T-helper 2 cell treated with Interferon-gamma antibody and Interleukin-4, amounts not matched to agents 5 μg/mL and 100 μg/mL, for 36 hours (primary cell): ENCODE measurements around the gene ANKRD45.
"Not testable (repeated sequence)": the region's sequence is repeated elsewhere in the genome, so short reads cannot be mapped to it uniquely, and the experiment has no call there.

Experiments used
- DNase-seq: peaks from one replicate; pipeline ENCODE4 v3.0.0; 2021; ENCODE audit warnings: low spot score
- H3K27ac Mint-ChIP-seq: one replicate; pipeline ENCODE4 v1.8.0; 2021; ENCODE audit warnings: mild to moderate bottlenecking, mixed read lengths
- H3K27me3 Mint-ChIP-seq: one replicate; pipeline ENCODE4 v1.8.0; 2021; ENCODE audit warnings: low read depth, mixed read lengths
- H3K36me3 Mint-ChIP-seq: one replicate; pipeline ENCODE4 v1.8.0; 2021; ENCODE audit warnings: low read depth, mixed read lengths
- H3K4me1 Mint-ChIP-seq: one replicate; pipeline ENCODE4 v1.8.0; 2021; ENCODE audit warnings: low read depth, mixed read lengths
- H3K4me3 Mint-ChIP-seq: one replicate; pipeline ENCODE4 v1.8.0; 2022; ENCODE audit warnings: mild to moderate bottlenecking, moderate library complexity, mixed read lengths
- H3K9me3 Mint-ChIP-seq: one replicate; pipeline ENCODE4 v1.8.0; 2021; ENCODE audit warnings: mixed read lengths

Gene ANKRD45

DNA sequence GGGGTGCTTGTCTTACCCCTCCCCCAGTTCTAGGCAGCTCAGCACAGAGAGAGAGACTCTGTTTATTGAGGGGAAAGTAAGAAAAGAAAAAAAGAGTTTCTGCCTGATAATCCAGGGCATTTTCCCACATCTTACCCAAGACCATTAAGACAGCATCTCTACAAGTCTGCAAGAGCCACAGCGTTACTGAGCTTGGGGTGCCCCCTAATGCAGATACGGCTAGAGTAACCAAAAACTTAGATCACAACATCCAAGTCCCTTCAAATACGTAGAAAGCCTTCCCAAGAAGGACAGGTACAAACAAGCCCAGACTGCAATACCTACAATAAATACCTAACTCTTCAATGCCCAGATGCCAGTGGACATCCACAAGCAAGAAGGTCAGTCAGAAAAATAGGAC lies 40.8 kb downstream of the ANKRD45 start:
- Mint-ChIP-seq H3K4me1 (no peaks in the 10 kb centered on the region), H3K36me3 (no peaks in the 10 kb centered on the region), H3K27me3 (peaks cover 8% of the 10 kb centered on the region), H3K27ac (no peak overlapping the region), H3K4me3 (no peak overlapping the region), H3K9me3 (no peaks in the 10 kb centered on the region)
- no peak for DNase-seq

DNA sequence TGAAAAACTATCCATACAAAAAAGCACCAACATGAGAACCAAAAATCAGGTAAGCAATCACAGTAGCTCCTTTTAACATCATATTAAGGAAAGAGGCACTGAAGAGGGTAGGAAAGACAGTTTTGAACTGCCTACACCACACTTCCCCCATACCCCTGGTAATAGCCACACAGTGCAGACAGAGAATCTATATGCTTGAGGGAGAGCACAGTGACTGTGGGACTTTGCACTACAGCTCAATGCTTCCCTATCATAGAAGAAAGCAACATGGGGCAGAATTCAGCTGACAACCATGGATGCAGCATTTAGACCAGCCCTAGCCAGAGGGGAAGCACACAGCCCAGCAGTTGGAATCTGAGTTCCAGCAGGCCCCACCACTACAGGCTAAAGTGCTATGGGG lies 42.4 kb downstream of the ANKRD45 start:
- no peak for DNase-seq
- no peak overlapping the region for H3K27ac Mint-ChIP-seq
- H3K27me3 Mint-ChIP-seq = peaks cover 3% of the 10 kb centered on the region
- no peaks in the 10 kb centered on the region for H3K36me3 Mint-ChIP-seq
- H3K9me3 Mint-ChIP-seq = no peaks in the 10 kb centered on the region
- no peaks in the 10 kb centered on the region for H3K4me1 Mint-ChIP-seq
- no peak overlapping the region for H3K4me3 Mint-ChIP-seq

DNA sequence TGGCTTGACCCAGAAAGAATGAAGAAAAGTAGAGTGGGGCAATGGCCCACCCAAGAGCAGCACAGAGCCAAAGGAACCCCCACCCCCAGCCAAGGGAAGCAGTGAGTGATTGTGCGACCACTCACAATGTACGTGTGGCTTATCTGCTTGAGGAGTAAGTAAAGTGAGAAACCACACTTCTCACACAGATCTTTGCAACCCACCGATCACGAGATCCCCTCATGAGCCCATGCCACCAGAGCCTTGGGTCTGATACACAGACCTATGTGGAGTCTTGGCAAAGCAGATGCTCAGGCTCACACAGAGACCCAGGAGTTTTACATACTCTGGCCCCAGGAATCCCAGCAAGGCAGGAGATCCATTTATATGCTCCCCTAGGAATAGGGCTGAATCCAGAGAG lies 52.8 kb downstream of the ANKRD45 start:
- H3K9me3 Mint-ChIP-seq = peaks cover 17% of the 10 kb centered on the region
- no peaks in the 10 kb centered on the region for H3K36me3 Mint-ChIP-seq
- H3K27me3 Mint-ChIP-seq = peaks cover 7% of the 10 kb centered on the region
- no peak for DNase-seq
- no peaks in the 10 kb centered on the region for H3K4me1 Mint-ChIP-seq
- H3K27ac Mint-ChIP-seq = no peak overlapping the region
- H3K4me3 Mint-ChIP-seq = no peak overlapping the region

DNA sequence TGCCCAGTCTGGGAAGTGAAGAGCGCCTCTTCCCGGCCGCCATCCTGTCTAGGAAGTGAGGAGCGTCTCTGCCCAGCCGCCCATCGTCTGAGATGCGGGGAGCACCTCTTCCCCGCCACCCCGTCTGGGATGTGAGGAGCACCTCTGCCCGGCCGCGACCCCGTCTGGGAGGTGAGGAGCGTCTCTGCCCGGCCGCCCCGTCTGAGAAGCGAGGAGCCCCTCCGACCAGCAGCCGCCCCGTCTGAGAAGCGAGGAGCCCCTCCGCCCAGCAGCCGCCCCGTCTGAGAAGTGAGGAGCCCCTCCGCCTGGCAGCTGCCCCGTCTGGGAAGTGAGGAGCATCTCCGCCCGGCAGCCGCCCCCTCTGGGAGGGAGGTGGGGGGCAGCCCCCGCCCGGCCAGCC lies 56.6 kb downstream of the ANKRD45 start:
- H3K36me3 Mint-ChIP-seq, DNase-seq, H3K27ac Mint-ChIP-seq, H3K27me3 Mint-ChIP-seq, H3K4me3 Mint-ChIP-seq, H3K9me3 Mint-ChIP-seq, H3K4me1 Mint-ChIP-seq: not testable (repeated sequence)

DNA sequence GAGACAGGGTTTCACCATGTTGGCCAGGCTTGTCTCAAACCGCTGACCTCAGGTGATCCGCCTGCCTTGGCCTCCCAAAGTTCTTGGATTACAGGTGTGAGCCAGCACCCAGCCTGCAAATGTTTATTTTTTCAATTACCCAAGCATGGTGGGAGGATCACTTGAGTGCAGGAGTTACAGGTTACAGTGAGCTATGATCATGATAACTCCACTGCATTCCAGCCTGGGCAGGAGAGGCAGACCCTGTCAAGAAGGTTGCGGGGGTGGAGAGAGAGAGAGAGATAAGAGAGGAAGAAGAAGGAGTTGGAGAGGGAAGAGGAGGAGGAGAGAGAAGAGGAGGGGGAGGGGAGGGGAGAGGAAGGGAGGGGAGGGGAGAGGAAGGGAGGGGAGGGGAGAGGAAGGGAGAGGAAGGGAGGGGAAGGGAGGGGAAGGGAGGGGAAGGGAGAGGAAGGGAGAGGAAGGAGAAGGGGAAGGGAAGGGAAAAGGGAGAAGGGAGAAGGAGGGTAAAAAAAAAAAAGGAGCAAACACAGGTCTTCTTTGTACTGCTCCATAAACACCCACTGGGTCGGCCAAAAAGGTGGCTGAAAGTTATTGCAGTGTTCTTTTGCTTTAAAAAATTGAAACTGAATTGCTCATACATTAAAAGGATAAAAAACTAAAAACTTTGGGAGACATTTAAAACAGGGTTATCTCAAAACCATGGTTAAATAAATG lies 61.0 kb downstream of the ANKRD45 start:
- no peaks in the 10 kb centered on the region for H3K4me1 Mint-ChIP-seq
- no peaks in the 10 kb centered on the region for H3K36me3 Mint-ChIP-seq
- H3K27ac Mint-ChIP-seq = no peak overlapping the region
- H3K9me3 Mint-ChIP-seq = no peaks in the 10 kb centered on the region
- DNase-seq = no peak
- no peak overlapping the region for H3K4me3 Mint-ChIP-seq
- peaks cover 6% of the 10 kb centered on the region for H3K27me3 Mint-ChIP-seq

DNA sequence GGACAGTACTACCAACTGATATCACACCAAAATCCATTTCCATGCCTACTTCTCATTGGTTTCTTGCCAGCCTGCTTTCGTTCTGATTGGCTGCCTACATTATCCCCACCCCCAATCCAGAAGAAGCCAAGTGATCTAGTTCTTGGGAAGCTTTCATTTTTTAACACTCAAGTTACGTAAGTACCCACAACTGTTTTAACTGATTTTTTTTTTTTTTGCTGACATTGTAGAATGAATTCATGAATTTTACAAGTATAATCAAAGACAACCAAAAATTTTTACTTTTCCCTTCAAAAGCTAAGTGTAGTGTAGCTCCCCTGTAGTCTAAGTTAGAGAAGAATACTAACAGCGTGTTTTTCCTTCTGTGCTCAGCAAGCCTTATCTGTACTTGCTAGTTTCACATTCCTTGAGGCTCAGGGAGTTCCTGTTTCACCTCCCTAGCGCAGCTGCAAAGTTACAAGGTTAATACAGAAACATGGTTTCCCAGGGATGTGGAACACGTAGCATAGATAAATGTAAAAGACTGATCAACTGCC lies 66.5 kb downstream of the ANKRD45 start, which contains the start of gene SLC9C2:
Gene SLC9C2, minus strand, starts transcription at position 17 of the 536 bp plus-strand sequence. CDS start 1,296 bp downstream, outside the sequence.
- DNase-seq = no peak
- Mint-ChIP-seq H3K27ac (no peak within 1 kb of the TSS), H3K4me1 (peaks cover 2% of the 10 kb centered on the region), H3K9me3 (no peaks in the 10 kb centered on the region), H3K4me3 (no peak within 1 kb of the TSS), H3K27me3 (peaks cover 6% of the 10 kb centered on the region), H3K36me3 (no peaks in the 10 kb centered on the region)

DNA sequence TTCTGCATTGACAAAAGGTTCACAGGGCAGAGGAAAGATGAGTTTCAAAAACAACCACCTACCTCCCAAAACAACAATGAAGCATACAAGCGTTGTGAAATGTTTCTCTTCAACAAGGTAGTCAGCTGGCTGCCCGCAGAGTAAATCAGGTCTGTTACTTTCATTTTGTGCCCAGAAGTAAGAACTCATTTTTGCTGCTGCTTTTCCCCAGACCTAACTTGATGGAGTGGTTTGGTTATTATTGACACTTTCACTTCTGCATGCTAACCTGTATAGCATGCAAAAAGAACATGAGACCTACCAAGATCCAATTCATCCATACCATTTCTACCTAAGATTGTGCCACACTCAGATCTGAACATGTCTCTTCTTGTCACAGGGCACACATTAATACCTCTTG lies 68.1 kb downstream of the ANKRD45 start:
- H3K27ac Mint-ChIP-seq = no peak overlapping the region
- peaks cover 2% of the 10 kb centered on the region for H3K4me1 Mint-ChIP-seq
- H3K4me3 Mint-ChIP-seq = no peak overlapping the region
- no peak for DNase-seq
- H3K27me3 Mint-ChIP-seq = peaks cover 6% of the 10 kb centered on the region
- no peaks in the 10 kb centered on the region for H3K9me3 Mint-ChIP-seq
- H3K36me3 Mint-ChIP-seq = no peaks in the 10 kb centered on the region

DNA sequence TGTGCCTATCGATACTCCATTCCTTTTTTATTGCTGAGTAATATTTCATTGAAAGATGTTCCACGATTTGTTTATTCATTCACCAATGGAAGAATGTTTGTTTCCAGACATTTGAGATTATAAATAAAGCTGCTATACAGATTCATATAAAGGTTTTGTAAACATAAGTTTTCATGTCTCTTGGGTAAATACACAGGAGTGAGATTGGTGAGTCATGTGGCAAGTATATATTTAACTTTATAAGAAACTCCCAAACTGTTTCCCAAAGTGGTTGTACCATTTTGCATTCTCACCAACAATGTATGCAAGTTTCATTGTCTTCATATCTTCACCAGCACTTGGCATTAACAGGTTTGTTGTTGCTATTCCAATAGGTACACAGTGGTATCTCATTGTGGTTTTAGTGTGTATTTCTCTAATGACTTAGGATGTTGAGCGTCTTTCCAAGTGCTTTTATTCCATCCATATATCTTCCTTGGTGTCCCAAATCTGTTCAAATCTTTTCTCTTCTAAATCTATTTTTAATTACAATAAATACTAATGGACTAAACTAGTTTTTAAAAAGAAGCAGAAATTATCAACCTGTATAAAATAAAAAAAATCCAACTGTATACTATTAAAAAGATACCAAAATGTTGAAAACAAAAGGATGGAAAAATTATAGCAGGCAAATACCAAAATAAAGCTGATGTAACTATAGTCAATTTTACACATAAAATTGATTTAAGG lies 73.4 kb downstream of the ANKRD45 start:
- no peaks in the 10 kb centered on the region for H3K36me3 Mint-ChIP-seq
- no peaks in the 10 kb centered on the region for H3K9me3 Mint-ChIP-seq
- no peak for DNase-seq
- peaks cover 15% of the 10 kb centered on the region for H3K27me3 Mint-ChIP-seq
- no peak overlapping the region for H3K27ac Mint-ChIP-seq
- no peaks in the 10 kb centered on the region for H3K4me1 Mint-ChIP-seq
- no peak overlapping the region for H3K4me3 Mint-ChIP-seq

DNA sequence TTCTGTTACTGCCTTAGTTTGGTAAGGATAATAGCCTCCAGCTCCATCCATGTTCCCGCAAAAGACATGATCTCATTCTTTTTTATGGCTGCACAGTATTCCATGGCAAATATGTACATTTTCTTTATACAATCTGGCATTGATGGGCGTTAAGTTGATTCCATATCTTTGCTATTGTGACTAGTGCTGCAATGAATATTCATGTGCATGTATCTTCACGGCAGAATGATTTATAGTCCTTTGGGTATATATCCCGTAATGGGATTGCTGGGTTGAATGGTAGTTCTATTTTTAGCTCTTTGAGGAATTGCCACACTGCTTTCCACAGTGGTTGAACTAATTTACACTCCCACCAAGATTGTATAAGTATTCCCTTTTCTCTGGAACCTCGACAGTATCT lies 78.5 kb downstream of the ANKRD45 start:
- not testable (repeated sequence) for H3K36me3 Mint-ChIP-seq, H3K9me3 Mint-ChIP-seq, H3K4me3 Mint-ChIP-seq, H3K4me1 Mint-ChIP-seq, DNase-seq, H3K27ac Mint-ChIP-seq
- peaks cover 12% of the 10 kb centered on the region for H3K27me3 Mint-ChIP-seq

DNA sequence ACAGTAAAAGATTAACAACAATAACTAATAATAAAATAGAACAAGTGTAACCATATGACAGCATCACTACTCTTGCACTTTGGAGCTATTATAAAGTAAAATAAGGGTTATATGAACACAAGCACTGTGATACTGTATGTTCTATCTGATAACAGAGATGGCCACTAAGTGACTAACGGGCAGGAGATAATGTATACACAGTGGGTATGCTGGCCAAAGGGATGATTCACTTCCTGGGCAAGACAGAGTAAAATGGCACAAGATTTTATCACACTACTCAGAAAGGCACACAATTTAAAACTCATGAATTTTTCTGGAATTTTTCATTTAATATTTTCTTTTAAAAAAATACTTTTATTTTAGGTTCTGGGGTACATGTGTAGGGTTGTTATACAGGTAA lies 79.1 kb downstream of the ANKRD45 start:
- Mint-ChIP-seq H3K9me3 (no peaks in the 10 kb centered on the region), H3K27me3 (peaks cover 12% of the 10 kb centered on the region), H3K36me3 (no peaks in the 10 kb centered on the region), H3K27ac (no peak overlapping the region), H3K4me1 (no peaks in the 10 kb centered on the region), H3K4me3 (no peak overlapping the region)
- DNase-seq = no peak

DNA sequence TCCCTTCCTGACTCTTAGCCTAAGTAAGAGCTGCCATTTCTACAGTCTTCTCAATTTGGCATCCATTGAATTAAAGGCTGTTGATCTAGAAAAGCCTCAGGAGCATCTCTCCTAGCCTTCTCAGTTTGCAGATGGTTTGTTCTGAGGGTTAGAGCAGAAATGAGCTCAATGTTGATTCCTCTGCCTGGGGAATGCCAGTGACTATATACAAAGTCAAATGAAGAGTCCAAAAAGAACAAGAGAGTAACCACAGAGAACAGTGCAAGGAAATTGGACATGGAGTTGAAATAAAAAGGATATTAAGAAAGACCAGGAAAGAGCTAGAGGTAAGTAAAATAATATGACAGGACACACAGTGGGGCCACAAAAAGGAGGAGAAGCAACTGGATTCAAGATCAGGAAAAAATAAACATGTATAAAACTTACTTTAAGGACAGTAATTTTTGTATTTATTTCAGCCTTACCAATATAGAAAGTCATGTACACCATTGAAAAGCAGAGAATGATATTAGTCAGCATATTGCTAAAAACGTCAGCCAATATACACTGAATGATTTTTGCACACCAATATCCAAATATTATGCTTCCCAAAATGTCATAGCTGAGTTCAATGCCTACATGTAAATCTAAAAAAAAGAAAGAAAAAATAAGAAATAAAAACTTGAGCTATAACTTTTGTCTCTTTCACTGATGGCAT lies 88.1 kb downstream of the ANKRD45 start:
- peaks cover 3% of the 10 kb centered on the region for H3K4me1 Mint-ChIP-seq
- no peaks in the 10 kb centered on the region for H3K9me3 Mint-ChIP-seq
- no peaks in the 10 kb centered on the region for H3K36me3 Mint-ChIP-seq
- peak overlapping the region; percentile 12 for H3K27ac Mint-ChIP-seq
- no peak for DNase-seq
- H3K27me3 Mint-ChIP-seq = no peaks in the 10 kb centered on the region
- no peak overlapping the region for H3K4me3 Mint-ChIP-seq

DNA sequence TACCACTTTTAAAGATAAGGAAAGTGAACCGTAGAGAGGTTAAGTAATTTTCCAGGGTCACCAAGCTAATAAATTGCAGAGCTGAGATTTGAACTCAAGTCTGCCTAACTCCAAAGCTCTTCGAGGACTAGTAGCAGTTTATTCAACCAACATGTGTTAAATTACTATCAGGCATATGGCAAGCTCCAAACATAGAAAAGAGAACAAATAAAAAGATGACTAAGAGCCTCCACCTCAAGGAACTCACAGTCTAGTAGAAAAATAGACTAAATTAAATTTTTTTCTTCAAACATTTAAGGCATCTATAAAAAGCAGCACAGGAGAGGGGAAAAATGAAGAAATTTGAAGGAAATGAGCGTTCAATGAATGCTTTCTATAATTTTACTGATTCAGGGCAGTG lies 89.0 kb downstream of the ANKRD45 start:
- H3K9me3 Mint-ChIP-seq = no peaks in the 10 kb centered on the region
- H3K27me3 Mint-ChIP-seq = no peaks in the 10 kb centered on the region
- peaks cover 3% of the 10 kb centered on the region for H3K4me1 Mint-ChIP-seq
- H3K36me3 Mint-ChIP-seq = no peaks in the 10 kb centered on the region
- DNase-seq = no peak
- H3K27ac Mint-ChIP-seq = no peak overlapping the region
- H3K4me3 Mint-ChIP-seq = no peak overlapping the region

DNA sequence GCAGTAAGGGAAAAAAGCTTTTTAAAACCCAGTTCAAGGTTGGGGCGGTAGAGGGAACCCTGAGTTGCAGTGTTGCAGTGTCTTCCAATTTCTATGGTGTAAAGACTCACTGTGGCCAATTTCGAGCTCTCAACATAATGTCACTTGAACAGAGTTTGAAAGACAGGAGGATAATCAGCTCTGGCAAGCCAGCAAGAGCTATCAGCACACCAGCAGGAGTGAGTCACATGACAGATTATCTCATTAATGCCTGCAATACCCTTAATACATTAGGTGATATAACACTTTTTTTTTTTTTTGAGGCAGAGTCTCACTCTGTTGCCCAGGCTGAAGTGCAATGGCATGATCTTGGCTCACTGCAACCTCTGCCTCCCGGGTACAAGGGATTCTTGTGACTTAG lies 89.6 kb downstream of the ANKRD45 start:
- no peaks in the 10 kb centered on the region for H3K27me3 Mint-ChIP-seq

DNA sequence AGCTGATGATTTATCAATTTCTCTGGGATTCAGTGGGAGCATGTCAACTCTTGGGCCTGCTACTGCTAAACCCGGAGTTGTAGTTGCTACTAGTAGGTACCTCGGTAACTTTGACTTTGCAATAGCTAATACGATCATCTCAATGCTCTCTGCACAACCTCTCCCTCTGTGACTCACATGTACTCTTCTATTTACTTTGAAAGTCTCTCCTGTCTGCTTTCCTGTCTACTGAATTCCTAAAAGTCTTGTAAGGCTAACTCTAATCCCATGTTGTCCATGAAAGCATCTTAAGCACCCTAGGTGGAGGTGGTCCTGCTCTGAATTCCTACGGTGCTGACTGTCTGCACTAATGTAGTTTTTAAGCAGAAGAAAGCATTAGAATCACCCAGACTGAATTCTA lies 96.1 kb downstream of the ANKRD45 start:
- H3K9me3 Mint-ChIP-seq = peaks cover under 1% of the 10 kb centered on the region
- no peak overlapping the region for H3K27ac Mint-ChIP-seq
- no peaks in the 10 kb centered on the region for H3K27me3 Mint-ChIP-seq
- H3K4me1 Mint-ChIP-seq = no peaks in the 10 kb centered on the region
- no peaks in the 10 kb centered on the region for H3K36me3 Mint-ChIP-seq
- no peak overlapping the region for H3K4me3 Mint-ChIP-seq
- no peak for DNase-seq

More for the DNA sequence above, 89.6 kb downstream of the ANKRD45 start:
- Mint-ChIP-seq H3K36me3 (no peaks in the 10 kb centered on the region), H3K4me3 (no peak overlapping the region), H3K27ac (no peak overlapping the region), H3K4me1 (peaks cover 3% of the 10 kb centered on the region), H3K9me3 (no peaks in the 10 kb centered on the region)
- DNase-seq = no peak
